HCT116 (cell line): ENCODE results near the gene ARCN1.

Source experiments
- CTCF ChIP-seq, 3 experiments: fragments of 200-600 bp in 1 of 3; sonication (generic) in 1 of 3; IDR thresholded peaks in 2 of 3; conservative IDR thresholded peaks in 1 of 3; 2 replicates each; pipeline ENCODE4 v1.5.1; 2012 to 2017; ENCODE audit warnings: low read depth in 2 of 3, low read length in 2 of 3, antibody characterized with exemption in 1 of 3, borderline replicate concordance in 1 of 3, control low read depth in 1 of 3, mild to moderate bottlenecking in 1 of 3, mixed read lengths in 1 of 3, mixed run types in 1 of 3, moderate library complexity in 1 of 3; ENCODE audit not compliant: insufficient read depth in 1 of 3
- POLR2A ChIP-seq: IDR thresholded peaks from 2 replicates; pipeline ENCODE4 v1.7.0; 2011; ENCODE audit warnings: borderline replicate concordance; ENCODE audit not compliant: insufficient read depth, insufficient read length; ENCODE audit errors: extremely low read depth
- POLR2AphosphoS5 ChIP-seq: IDR thresholded peaks from 2 replicates; pipeline ENCODE4 v1.6.1; 2011; ENCODE audit warnings: mild to moderate bottlenecking, low read depth, low read length, moderate library complexity

GRCh38 chr11:118587952-118588351 is 15.7 kb downstream of the ARCN1 start:
- no peak for TF ChIP-seq CTCF (IDR thresholded peaks at IDR 0.05 in 2 of 3, conservative IDR thresholded peaks at IDR 0.05 in 1 of 3; ENCODE audit: borderline replicate concordance in 1 of 3, insufficient read depth in 1 of 3, low read depth in 2 of 3, low read length in 2 of 3)
- no peak for TF ChIP-seq POLR2A
- no peak for TF ChIP-seq POLR2AphosphoS5
